AG04449 (cell line): ENCODE results near the gene CASQ2.
A peak's percentile ranks its signal among the peaks of the same experiment; 100 is the strongest.

Source experiments
- CTCF ChIA-PET: fragments of 350-600 bp; formaldehyde crosslinking; extraction: SDS; loops from one replicate; lab custom pipeline; 2021; ENCODE audit warnings: antibody characterized with exemption; lab: Yijun Ruan, JAX
- POLR2A ChIA-PET: fragments of 400-600, 350-600 bp; formaldehyde crosslinking; extraction: SDS; loops from one replicate; lab custom pipeline; 2020; ENCODE audit warnings: antibody characterized with exemption, inconsistent platforms; lab: Yijun Ruan, JAX
- DNase-seq: peaks from one replicate; pipeline ENCODE4 v3.0.0-alpha.2; 2010; ENCODE audit warnings: low read depth, low spot score
- H3K4me3 ChIP-seq: 2 replicates; pipeline ENCODE4 v1.5.1; 2011; ENCODE audit warnings: low read depth, mild to moderate bottlenecking, control low read depth, low read length
- TF ChIP-seq, protein P1 (sequence below): IDR thresholded peaks from one replicate; pipeline ENCODE4 v1.5.1; 2011; ENCODE audit warnings: mild to moderate bottlenecking, moderate library complexity, low read length, control low read depth, inconsistent platforms; ENCODE audit not compliant: insufficient read depth; ENCODE audit errors: missing control alignments

CASQ2 gene

DNA sequence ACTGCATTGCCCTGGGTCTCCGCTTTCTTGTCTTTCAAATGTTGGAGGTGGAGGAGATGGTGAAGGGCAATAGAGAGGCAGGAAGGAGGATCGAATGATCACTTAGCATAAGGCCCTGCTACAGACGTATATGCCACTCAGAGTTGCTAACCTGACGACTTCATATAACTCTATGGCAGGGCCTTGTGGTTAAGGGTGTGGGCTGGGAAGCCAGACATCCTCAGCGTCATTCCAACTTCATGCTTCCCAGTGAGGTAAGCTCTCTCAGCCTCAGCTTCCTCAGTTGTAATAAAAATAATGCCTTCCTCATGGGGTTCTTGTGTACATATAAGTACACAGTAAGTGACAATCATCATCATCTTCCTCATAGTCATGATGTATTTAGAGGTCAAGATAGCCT, 54.6 kb downstream of the CASQ2 start:
- POLR2A ChIA-PET: no interaction called here
- CTCF ChIA-PET: interaction anchor here (2.9 to 5.2 kb wide), 2 partner anchors 7 to 10 kb away, joined by 11 to 60 read pairs; no protein-coding TSS in a partner anchor
- no peak overlapping the region for H3K4me3 ChIP-seq

DNA sequence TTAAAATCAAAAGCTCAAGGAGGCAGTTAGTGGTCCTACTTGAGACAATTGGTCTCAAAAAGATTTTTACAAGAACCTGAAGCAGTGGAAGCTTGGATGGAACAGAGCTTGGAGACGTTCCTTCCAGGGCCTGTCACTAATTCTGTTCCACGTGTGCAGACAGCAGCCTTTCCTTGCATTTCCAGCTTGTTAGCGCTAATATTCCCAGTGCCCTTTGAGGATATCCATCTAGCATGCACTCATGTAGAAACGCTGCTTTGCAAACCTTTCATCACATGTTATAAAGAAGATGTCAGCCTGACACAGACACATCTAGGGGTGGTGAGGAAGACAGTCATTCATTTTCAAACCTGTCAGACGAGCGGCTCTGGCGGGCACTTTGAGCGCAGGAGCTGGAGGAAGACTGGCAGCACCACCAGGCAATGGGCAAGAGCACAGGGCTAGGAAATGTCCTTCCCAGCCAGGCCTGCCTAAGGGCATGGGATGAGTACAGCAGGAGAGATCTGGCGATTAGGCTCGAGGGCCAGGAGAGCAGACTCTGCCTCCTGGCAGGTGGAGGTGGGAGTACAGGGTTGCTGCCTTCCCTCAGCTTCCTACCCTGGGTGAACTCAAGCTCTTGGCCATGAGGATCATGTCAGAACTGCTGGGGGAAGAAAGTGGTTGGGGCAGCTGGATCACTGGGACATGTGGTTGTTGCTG, 55.5 kb downstream of the CASQ2 start:
- CTCF ChIA-PET: interaction anchor here (1.4 to 2.9 kb wide), 3 partner anchors 9 to 105 kb away, joined by 3 to 11 read pairs (median 5); no protein-coding TSS in a partner anchor
- no peak for DNase-seq
- TF ChIP-seq, protein P1, sequence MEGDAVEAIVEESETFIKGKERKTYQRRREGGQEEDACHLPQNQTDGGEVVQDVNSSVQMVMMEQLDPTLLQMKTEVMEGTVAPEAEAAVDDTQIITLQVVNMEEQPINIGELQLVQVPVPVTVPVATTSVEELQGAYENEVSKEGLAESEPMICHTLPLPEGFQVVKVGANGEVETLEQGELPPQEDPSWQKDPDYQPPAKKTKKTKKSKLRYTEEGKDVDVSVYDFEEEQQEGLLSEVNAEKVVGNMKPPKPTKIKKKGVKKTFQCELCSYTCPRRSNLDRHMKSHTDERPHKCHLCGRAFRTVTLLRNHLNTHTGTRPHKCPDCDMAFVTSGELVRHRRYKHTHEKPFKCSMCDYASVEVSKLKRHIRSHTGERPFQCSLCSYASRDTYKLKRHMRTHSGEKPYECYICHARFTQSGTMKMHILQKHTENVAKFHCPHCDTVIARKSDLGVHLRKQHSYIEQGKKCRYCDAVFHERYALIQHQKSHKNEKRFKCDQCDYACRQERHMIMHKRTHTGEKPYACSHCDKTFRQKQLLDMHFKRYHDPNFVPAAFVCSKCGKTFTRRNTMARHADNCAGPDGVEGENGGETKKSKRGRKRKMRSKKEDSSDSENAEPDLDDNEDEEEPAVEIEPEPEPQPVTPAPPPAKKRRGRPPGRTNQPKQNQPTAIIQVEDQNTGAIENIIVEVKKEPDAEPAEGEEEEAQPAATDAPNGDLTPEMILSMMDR: no peak
- POLR2A ChIA-PET: no interaction called here
- no peak overlapping the region for H3K4me3 ChIP-seq

More for the DNA sequence above, 54.6 kb downstream of the CASQ2 start:
- TF ChIP-seq, protein P1: no peak
- DNase-seq: no peak

DNA sequence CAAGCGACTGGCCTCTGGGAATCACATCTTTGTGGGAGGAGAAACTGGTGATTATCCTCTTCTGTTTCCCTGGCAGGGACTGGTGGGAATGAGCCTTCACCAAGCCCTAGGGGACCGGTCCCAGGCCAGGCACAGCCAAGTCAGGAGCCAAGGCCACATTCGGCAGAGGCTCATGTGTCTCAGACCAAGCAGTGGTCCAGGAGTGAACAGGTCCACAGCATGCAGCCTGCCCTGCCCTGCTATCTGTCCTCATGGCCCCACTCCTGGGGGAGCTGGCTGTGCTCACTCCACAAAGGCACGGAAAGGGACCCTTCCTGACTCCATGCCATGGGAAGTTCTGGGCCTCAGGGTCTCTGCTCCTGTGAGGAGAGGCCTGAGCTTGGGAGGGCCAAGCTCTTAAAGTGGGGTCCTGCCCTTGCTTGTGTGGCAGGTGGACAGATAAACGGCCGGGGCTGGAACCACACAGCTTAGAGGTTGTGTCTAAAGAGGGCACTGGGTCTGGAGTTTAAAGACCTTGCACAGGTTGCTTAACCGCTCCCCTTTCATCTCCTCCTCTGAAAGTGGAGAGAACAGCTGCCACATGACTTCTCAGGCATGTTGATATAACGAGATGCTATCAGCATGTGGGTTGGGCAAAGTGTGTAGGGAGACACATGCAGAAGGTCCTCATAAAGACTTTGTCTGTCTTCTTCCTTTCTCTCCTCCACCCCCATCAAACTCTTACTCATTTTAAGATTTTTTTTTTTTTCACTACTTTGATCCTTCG, 57.5 kb downstream of the CASQ2 start:
- DNase-seq: no peak
- TF ChIP-seq, protein P1: no peak
- no peak overlapping the region for H3K4me3 ChIP-seq
- ChIA-PET CTCF (interaction anchor here (1.3 kb wide), 1 partner anchor 26 kb away, joined by 4 read pairs; no protein-coding TSS in a partner anchor), POLR2A (no interaction called here)

DNA sequence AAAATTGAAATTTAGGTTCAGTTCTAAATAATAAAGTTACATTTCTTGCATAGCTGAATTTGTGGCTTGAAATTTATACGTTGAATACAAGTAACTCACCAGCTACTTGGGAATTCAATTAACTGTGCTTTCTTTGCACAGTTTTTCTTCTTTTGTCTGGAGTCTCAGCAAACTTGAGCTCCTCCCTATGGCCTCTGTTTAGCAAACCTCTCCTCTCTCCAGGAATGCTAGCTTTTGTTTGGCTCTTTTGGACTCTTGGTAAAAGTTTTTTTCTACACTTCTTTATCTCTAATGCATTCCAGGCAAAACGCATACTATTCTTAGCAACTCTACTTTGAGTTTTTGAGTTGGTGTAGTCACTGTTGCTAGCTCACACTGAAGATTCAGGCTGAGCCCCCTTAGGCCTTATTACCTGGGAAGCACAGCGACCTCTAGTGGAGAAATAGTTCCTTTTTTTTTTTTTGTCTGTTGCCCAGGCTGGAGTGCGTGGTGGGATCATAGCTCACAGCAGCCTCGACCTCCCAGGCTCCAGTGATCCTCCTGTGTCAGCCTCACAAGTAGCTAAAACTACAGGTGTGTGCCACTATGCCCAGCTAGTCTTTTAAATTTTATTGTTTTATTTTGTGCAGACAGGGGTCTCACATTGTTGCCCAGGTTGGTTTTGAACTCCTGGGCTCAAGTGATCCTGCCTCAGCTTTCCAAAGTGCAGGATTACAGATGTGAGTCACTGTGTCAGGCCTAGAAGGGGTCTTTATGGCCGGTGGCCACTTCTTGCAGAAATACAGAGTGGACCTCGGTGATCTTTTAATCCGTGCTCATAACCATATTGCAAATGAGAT, 61.7 kb downstream of the CASQ2 start:
- CTCF ChIA-PET: interaction anchor here (0.6 to 6.6 kb wide), 54 partner anchors 8 to 792 kb away, joined by 3 to 91 read pairs (median 6); partner anchors contain the start of gene CASQ2
- TF ChIP-seq, protein P1: peak; percentile 55
- DNase-seq: peak; percentile 24
- POLR2A ChIA-PET: no interaction called here
- H3K4me3 ChIP-seq: no peak overlapping the region

DNA sequence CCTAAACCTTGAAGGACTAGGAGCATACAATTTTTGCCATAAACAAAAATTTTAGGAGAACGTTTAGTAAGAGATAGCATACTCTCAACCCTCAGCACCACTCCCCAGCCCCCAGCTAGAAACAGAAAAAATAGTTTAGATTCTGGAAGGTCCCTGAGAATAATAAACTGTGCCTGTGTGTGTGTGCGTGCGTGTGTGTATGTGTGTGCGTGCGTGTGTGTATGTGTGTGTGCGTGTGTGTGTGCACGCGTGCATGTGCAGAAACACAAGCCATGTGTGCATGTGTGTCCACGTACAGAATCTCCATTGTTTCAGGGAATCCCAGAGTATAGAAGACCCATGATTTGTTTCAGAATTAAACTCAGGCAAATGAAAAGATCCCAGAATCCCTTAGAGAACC, 62.6 kb downstream of the CASQ2 start:
- CTCF ChIA-PET: interaction anchor here (0.7 to 6.6 kb wide), 45 partner anchors 9 to 793 kb away, joined by 3 to 91 read pairs (median 7); partner anchors contain the start of gene CASQ2
- H3K4me3 ChIP-seq: no peak overlapping the region
- TF ChIP-seq, protein P1: no peak
- POLR2A ChIA-PET: no interaction called here
- DNase-seq: no peak
